ENCODE results near the gene MN1.

Gene MN1

DNA sequence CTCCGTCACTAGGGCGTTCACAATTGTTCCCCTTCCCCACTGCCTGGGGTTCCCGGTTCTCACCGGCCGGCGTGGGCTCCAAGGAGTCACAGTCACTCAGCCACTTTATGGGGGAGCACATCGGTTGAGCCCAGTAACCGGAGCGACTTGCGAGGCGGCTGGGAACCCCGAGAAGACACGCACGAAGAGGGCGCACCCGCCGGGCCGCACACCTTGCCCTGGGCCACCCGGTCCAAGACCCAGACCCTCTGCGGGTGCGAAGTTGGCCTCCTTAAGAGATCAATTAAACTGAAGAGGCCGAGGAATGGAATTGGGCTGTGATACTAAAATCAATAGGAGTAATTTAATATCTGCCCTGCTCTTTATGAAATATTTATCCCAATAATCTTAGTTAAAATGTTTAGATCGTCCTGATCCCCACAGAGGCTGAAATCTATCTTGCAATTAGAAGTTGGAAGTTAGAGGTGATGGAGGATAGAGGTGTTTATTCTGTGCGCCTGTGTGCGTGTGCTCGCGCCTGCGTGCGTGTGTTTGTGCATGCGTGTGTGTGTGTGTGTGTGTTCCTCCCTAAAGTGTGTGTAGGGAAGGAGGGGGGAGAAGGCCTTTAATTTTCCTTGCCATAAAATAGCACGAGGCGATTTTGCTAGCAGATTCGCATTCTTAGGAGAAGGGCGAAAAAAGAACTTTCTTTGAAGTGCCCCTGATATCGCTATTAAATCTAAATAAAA is 954 bp upstream of the MN1 start:
- no peak for DNase-seq (ENCODE audit: insufficient read length, low spot score)
- FAIRE-seq = no peak
- TF ChIP-seq SPI1 (IDR thresholded peaks at IDR 0.05; ENCODE audit: low read depth, low read length) (no peak), POU2F2 (IDR thresholded peaks at IDR 0.05; ENCODE audit: low read depth, low read length) (no peak), TAF1 (IDR thresholded peaks at IDR 0.05; ENCODE audit: low read depth, low read length) (no peak), PAX5 (IDR thresholded peaks at IDR 0.05; ENCODE audit: insufficient read depth, low read length, severe bottlenecking) (no peak), POLR2A (IDR thresholded peaks at IDR 0.05; ENCODE audit: low read depth, low read length) (no peak), POLR2AphosphoS5 (IDR thresholded peaks at IDR 0.05; ENCODE audit: low read depth, low read length) (no peak)

DNA sequence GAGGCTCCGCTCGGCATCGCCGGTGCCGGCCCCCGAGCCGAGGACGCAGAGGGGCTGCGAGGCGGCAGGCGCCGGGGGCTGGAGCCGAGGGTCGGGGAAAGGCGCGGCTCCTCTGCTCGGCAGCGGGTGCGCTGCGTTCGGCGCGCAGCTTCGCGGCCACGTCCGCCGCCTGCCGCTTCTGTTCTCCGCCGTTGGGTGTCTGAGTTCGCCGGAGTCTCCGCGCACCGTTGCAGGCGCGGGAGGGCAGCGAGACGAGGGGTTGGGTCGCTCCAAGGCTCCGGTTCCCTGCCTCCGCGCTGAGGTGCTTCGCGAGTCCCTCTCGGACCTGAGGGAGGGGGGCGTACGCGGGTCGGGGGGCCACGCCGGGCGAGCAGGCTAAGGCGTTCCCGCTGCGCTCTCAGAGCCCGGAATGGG is 347 bp downstream of the MN1 start:
- TF ChIP-seq POLR2AphosphoS5 (IDR thresholded peaks at IDR 0.05; ENCODE audit: low read depth, low read length) (no peak), TAF1 (IDR thresholded peaks at IDR 0.05; ENCODE audit: low read depth, low read length) (no peak), POU2F2 (IDR thresholded peaks at IDR 0.05; ENCODE audit: low read depth, low read length) (no peak), PAX5 (IDR thresholded peaks at IDR 0.05; ENCODE audit: insufficient read depth, low read length, severe bottlenecking) (no peak), SPI1 (IDR thresholded peaks at IDR 0.05; ENCODE audit: low read depth, low read length) (no peak), POLR2A (IDR thresholded peaks at IDR 0.05; ENCODE audit: low read depth, low read length) (no peak)
- FAIRE-seq = no peak
- DNase-seq (ENCODE audit: insufficient read length, low spot score) = peak; percentile 41

DNA sequence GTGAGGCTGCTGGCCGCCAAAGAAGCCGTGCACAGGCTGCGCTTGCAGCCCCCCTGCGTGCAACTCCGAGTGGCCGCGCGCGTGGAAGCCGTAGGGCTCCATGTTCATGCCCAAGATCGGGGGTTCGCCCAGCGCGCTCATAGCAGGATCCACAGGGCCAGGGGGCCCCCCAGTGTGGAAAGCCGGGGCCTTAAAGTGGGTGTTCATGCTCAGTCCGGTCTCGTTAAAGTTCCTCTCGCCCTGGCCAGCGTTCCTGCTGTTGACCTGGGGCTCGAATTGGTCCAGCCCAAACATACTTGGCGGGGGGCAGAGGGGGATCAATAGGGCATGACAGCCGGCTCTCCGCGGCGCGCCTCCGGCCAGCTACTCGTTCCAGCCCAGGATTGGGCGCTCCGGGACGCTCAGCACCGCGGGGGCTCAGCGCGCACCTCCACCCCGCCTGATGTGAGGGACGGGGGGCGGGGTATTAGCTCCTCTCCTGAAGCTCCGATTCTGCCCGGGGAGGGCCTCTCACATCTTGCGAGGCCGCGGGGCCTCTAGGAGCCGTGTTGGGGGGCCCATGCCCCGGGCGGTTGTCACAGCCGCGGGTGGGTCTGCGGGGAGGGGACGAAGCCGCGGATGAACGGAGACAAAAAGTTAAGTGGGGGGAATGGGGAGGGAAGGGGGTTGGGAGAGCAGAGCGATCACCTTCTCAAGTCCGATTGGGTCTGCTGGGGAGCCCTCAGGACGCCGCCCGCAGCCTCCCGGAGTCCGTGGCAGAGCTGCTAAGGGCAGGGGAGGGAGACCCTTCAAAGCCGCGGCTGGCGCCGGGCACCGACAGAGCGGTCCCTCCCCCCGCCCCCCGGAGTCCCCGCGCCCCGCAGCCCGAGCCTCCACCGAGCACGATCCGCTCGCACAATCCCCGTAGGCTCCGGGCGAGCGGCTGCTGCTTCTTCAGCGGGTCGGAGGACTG is 1.0 kb downstream of the MN1 start:
- TF ChIP-seq POLR2A (IDR thresholded peaks at IDR 0.05; ENCODE audit: low read depth, low read length) = no peak
- TF ChIP-seq POLR2AphosphoS5 (IDR thresholded peaks at IDR 0.05; ENCODE audit: low read depth, low read length) = no peak
- no peak for TF ChIP-seq SPI1 (IDR thresholded peaks at IDR 0.05; ENCODE audit: low read depth, low read length)
- no peak for TF ChIP-seq PAX5 (IDR thresholded peaks at IDR 0.05; ENCODE audit: insufficient read depth, low read length, severe bottlenecking)
- TF ChIP-seq TAF1 (IDR thresholded peaks at IDR 0.05; ENCODE audit: low read depth, low read length) = no peak
- TF ChIP-seq POU2F2 (IDR thresholded peaks at IDR 0.05; ENCODE audit: low read depth, low read length) = no peak
- FAIRE-seq (no peak), DNase-seq (ENCODE audit: insufficient read length, low spot score) (no peak)

DNA sequence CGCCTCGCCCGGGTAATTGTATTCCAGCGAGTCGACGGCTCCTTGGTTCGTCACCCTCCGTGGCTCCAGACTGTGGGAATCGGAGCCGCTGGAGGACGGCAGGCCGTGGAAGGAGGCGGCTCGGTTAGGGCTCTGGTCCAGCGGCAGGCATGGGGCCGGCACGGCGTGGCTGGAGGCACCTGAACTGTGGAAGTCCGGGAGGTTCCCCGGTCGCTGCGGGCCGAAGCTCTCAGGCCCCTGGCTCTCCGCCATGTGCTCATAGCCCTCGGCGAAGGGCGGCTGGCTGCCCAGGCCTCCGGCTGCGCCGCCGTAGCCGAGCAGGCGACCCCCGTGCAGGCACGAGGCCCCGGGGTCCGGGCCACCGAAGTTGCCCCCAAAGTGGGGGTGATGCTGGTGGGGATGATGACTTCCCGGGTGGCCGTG is 1.7 kb downstream of the MN1 start:
- no peak for DNase-seq (ENCODE audit: insufficient read length, low spot score)
- FAIRE-seq = no peak
- TF ChIP-seq POLR2A (IDR thresholded peaks at IDR 0.05; ENCODE audit: low read depth, low read length) (no peak), TAF1 (IDR thresholded peaks at IDR 0.05; ENCODE audit: low read depth, low read length) (no peak), POU2F2 (IDR thresholded peaks at IDR 0.05; ENCODE audit: low read depth, low read length) (no peak), SPI1 (IDR thresholded peaks at IDR 0.05; ENCODE audit: low read depth, low read length) (no peak), PAX5 (IDR thresholded peaks at IDR 0.05; ENCODE audit: insufficient read depth, low read length, severe bottlenecking) (no peak), POLR2AphosphoS5 (IDR thresholded peaks at IDR 0.05; ENCODE audit: low read depth, low read length) (no peak)

DNA sequence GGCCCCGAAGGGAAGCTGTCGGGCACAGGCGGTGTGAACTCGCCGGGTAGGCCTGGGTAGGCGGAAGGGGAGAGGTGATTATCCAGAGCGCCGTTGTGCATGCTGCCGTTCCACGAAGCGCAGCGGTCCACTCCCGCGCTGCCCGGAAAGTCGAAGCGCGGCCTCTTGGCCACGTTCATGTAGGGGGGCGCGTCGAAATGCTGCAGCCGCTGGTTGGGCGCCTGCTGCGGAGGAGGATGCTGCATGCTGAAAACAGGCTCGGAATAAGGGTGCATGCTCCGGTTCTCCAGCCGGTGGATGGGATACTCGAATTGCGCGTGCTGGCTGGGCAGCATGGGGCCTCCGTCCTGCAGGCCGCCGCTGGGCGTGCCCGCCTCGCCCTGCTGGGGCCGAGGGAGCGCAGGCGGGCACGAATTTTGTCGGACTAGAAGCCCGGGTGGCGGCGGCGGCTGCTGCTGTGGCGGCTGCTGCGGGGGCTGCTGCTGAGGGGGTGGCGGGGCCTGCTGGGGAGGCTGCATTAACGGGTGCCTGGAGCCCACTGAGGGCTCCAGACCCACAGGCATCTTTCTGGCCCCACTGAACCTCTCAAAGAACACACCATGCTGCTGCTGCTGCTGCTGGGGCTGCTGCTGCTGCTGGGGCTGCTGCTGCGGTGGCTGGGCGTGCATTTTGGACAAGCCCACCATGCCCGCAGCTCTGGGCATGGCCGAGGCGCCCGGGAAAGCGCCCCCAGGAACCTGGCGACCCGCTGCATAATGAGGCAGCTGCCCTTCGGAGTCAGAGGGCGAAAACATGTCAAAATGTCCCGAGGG is 2.3 kb downstream of the MN1 start:
- TF ChIP-seq SPI1 (IDR thresholded peaks at IDR 0.05; ENCODE audit: low read depth, low read length) = no peak
- no peak for TF ChIP-seq POLR2AphosphoS5 (IDR thresholded peaks at IDR 0.05; ENCODE audit: low read depth, low read length)
- TF ChIP-seq PAX5 (IDR thresholded peaks at IDR 0.05; ENCODE audit: insufficient read depth, low read length, severe bottlenecking) = no peak
- no peak for TF ChIP-seq TAF1 (IDR thresholded peaks at IDR 0.05; ENCODE audit: low read depth, low read length)
- TF ChIP-seq POU2F2 (IDR thresholded peaks at IDR 0.05; ENCODE audit: low read depth, low read length) = no peak
- TF ChIP-seq POLR2A (IDR thresholded peaks at IDR 0.05; ENCODE audit: low read depth, low read length) = no peak
- DNase-seq (ENCODE audit: insufficient read length, low spot score) (no peak), FAIRE-seq (no peak)

DNA sequence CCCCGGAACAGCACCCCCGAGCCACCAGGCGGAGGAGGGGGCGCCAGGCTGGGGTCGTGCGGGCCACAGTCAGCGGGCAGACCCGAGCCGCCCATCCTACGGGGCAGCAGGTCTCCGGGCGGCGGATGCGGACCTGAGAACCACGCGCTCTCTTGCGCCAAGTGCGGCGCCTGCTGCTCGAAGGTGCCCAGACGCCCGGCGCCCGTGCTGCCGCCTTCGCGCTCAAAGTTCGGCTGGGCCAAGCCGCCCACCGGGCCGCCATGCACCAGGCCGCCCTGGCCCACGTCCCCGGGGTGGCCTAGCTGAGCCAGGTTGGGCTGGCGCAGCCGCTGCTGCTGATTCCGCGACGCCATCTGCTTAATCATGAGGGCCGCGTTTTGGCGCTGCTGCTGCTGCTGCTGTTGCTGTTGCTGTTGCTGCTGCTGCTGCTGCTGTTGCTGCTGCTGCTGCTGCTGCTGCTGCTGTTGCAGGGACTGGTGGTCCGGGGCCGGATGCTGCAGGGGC is 3.0 kb downstream of the MN1 start:
- FAIRE-seq (no peak), DNase-seq (ENCODE audit: insufficient read length, low spot score) (no peak)
- TF ChIP-seq PAX5 (IDR thresholded peaks at IDR 0.05; ENCODE audit: insufficient read depth, low read length, severe bottlenecking) (no peak), POLR2A (IDR thresholded peaks at IDR 0.05; ENCODE audit: low read depth, low read length) (no peak), SPI1 (IDR thresholded peaks at IDR 0.05; ENCODE audit: low read depth, low read length) (no peak), TAF1 (IDR thresholded peaks at IDR 0.05; ENCODE audit: low read depth, low read length) (no peak)

DNA sequence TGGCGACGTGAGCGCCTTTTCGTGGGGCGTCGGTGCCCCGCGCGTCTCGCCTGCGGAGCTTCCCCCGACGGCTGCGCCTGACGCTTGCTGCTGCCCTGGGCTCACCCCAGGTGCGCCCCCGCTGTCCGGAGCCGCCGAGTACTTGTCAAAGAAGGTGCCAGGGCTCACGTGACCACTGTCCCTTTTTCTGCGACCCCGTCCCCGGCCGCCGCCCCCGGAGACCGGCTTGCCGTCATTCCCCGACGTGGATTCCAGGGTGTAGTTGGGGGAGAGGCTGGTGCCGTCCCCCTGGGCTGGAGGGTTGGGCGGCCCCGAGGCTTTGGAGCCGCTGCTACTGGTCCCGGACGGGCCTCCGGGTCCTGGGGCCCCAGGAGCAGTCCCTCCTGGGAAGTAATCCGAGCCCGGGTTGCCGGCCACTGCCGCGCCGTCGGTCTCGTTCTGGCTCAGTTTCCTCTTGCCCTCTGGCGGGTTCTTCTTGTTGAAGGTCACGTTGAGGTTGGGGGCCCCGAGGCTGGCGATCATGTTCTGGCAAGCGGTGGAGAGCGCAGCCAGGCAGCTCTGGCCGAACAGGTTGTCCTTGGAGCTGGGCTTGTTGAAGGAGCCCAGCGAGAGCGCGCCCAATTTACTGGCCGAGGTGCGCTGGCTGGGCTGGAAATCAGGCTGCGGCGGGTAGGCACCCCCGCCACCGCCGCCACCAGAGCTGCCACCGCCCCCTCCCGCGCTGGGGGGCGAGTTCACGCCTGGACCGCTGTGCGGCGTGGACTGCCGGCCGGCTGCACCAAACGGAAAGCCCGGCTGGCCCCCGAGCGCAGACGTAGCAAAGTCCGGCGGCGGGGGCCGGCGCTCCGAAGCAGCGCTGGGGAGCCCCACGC is 3.8 kb downstream of the MN1 start:
- TF ChIP-seq SPI1 (IDR thresholded peaks at IDR 0.05; ENCODE audit: low read depth, low read length) (no peak), POLR2A (IDR thresholded peaks at IDR 0.05; ENCODE audit: low read depth, low read length) (no peak), PAX5 (IDR thresholded peaks at IDR 0.05; ENCODE audit: insufficient read depth, low read length, severe bottlenecking) (no peak)
- FAIRE-seq (no peak), DNase-seq (ENCODE audit: insufficient read length, low spot score) (no peak)

DNA sequence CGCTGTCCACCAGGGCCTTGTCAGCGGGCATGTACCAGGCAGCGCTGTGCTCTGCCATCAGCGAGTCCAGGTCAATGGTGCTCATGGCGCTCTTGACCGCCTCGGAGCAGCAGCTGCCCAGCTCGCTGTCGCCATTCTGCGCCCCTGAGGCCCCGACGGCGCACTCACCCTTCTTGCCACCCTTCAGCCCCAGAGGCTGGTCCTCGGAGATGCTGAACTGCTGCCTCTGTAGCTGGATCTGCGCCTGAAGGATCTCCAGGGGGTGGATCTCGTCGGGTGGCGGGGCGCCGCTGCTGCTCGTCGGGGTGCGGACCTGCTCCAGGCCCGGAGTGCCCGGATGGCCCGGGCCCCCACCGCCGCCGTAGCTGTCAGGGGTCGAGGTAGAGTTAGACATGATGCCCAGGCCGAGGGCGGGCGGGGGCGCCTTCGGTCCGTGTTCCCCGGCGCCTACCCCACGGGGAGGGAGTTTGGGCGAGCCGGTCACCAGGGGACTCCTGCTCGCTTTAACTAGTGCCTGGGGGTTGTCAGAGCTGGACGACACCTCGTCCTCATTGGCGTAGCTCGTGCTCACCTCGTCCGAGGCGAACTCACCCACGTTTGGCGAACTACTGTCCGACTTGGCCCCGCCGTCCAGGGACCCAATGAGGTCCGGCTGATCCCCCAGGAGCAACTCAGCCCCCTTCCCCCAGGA is 4.6 kb downstream of the MN1 start:
- FAIRE-seq = no peak
- no peak for DNase-seq (ENCODE audit: insufficient read length, low spot score)
- TF ChIP-seq POU2F2 (IDR thresholded peaks at IDR 0.05; ENCODE audit: low read depth, low read length) = no peak
- no peak for TF ChIP-seq POLR2A (IDR thresholded peaks at IDR 0.05; ENCODE audit: low read depth, low read length)
- TF ChIP-seq TAF1 (IDR thresholded peaks at IDR 0.05; ENCODE audit: low read depth, low read length) = no peak
- TF ChIP-seq SPI1 (IDR thresholded peaks at IDR 0.05; ENCODE audit: low read depth, low read length) = no peak
- TF ChIP-seq PAX5 (IDR thresholded peaks at IDR 0.05; ENCODE audit: insufficient read depth, low read length, severe bottlenecking) = no peak
- no peak for TF ChIP-seq POLR2AphosphoS5 (IDR thresholded peaks at IDR 0.05; ENCODE audit: low read depth, low read length)
